CD4-positive, alpha-beta T cell treated with Interferon gamma for 1 hour (primary cell): Measurements from ENCODE around the gene MOGAT2.

Source experiments
- DNase-seq: peaks from one replicate; pipeline ENCODE4 v3.0.0-alpha.2; 2020

MOGAT2 gene

DNA sequence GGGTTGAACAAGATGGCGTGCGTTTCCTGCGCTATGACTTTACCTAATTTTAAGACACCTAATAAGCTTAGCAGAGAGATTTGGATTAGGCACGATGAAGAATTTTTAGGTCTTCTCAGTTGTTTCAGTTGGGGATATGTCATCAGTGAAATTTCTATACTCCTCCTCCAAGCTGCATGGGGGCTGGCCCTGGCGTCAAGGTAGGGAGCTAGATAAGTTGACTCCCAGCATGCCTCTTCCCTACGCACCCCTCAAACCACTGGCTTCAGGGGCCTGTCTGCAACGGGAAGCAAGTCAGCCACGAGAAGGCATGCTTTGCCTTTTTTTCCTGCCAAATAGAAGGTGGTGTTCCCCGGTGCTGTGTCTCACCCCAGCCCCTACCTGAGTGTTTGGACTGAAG, 64.2 kb downstream of the MOGAT2 start:
- DNase-seq, result no peak
